Vagina (tissue), 2 donors: ENCODE data around the gene BNIP3. TPM values are rescaled to one million over a fixed set of nuclear protein-coding genes. Genes with fewer than 3 reads are reported as not detected.

Source experiments
- DNase-seq, 2 donors: peaks; one replicate each; pipeline ENCODE4 v3.0.0-alpha.2; 2017; ENCODE audit errors: extremely low spot score in 2 of 2
- H3K27ac ChIP-seq: fragments of 200-600 bp; sonication (generic); one replicate; pipeline ENCODE4 v1.5.1; 2019
- H3K27me3 ChIP-seq: fragments of 200-600 bp; sonication (generic); one replicate; pipeline ENCODE4 v1.5.1; 2019
- H3K36me3 ChIP-seq, 2 donors: fragments of 200-600 bp; sonication (generic); one replicate each; pipeline ENCODE4 v1.5.1; 2017 to 2019
- H3K4me1 ChIP-seq: fragments of 200-600 bp; sonication (generic); one replicate; pipeline ENCODE4 v1.5.1; 2019
- H3K4me3 ChIP-seq, 2 donors: fragments of 200-600 bp; sonication (generic); 1 replicate in 1 of 2; 2 replicates in 1 of 2; pipeline ENCODE4 v1.5.1; 2016 to 2019
- H3K9me3 ChIP-seq: fragments of 200-600 bp; sonication (generic); one replicate; pipeline ENCODE4 v1.5.1; 2019
- POLR2A ChIP-seq, 2 donors: fragments of 450-650 bp; IDR thresholded peaks; one replicate each; pipeline ENCODE4 v1.6.1; 2017; ENCODE audit warnings: antibody characterized with exemption in 2 of 2, mild to moderate bottlenecking in 2 of 2, moderate library complexity in 2 of 2
- POLR2AphosphoS5 ChIP-seq, 2 donors: sonication (generic); formaldehyde crosslinking; IDR thresholded peaks; one replicate each; pipeline ENCODE4 v1.9.0; 2017; ENCODE audit warnings: antibody characterized with exemption in 2 of 2, mild to moderate bottlenecking in 2 of 2, low read depth in 1 of 2; ENCODE audit not compliant: insufficient read depth in 1 of 2
- intact Hi-C: fragments of 100-400 bp; cut with DNase I; formaldehyde crosslinking; loops from one replicate; pipeline ENCODE4 v1.15.1; 2023
- total RNA-seq: library from RNA; depleted of rRNA; stranded (reverse); fragments of >200 nt; gene quantifications from one replicate; pipeline ENCODE4 v1.2.3, GENCODE V29; 2016
- TF ChIP-seq, protein P1 (sequence below), 3 experiments: fragments of 450-650 bp in 2 of 3; fragments of 200-600 bp in 1 of 3; sonication (generic) in 1 of 3; IDR thresholded peaks; one replicate each; pipeline ENCODE4 v1.5.1; 2017 to 2019; ENCODE audit warnings: antibody characterized with exemption in 3 of 3, mild to moderate bottlenecking in 2 of 3, moderate library complexity in 2 of 3

Gene BNIP3
- total RNA-seq, 1 donor from 2014 or later = 40.8 TPM

DNA sequence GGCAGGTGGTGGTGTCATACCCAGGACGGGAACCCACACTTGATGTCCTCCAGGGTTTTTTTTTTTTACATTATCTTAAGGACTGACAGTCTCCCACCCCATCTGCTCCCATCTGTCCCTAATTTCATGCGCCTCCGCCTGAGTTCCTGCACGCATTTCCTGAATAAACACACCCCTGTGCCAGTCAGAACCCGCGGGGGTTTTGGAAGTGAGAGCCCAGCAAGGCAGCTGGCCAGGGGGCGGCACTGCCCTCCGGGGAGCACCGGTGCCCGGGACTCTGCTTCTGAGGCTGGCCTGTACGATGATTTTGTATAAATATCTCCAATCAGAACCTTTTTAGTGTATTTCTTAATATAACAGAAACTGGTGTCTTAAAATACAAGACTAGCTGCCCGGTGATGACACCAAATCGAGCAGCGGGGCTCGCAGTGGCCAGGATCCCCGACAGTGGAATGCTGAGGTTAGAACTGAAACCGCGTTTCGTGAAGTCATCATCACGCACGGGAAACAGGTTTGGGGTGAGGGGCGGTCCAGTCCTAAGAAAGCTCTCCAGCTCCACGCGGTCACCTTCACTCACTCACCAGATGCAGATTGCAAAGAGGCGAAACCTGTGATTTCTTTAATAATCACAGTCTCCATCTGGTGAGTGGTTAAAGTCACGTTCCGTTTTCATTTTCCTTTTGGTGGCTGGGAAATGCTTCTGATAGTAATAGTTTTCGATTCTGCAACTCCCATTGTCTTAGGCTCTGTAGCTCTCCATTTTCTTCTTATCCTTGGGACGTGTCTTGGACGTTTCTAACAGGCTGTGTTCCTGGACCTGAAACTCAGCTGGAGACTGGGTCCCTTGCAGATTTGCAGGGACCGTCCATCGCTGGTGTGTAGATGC is 19.7 kb downstream of the BNIP3 start:
- Histone ChIP-seq H3K36me3 (peaks cover 0 to 8% of the 10 kb centered on the region in 2 donors), H3K27ac (no peak overlapping the region), H3K9me3 (no peaks in the 10 kb centered on the region), H3K4me1 (no peaks in the 10 kb centered on the region), H3K4me3 (no peak overlapping the region), H3K27me3 (no peaks in the 10 kb centered on the region)
- no peak for DNase-seq
- intact Hi-C loops = loop anchor here (10.0 kb wide), 1 partner anchor 57 kb away; the partner anchor contains the start of gene PPP2R2D
- TF ChIP-seq, protein P1, sequence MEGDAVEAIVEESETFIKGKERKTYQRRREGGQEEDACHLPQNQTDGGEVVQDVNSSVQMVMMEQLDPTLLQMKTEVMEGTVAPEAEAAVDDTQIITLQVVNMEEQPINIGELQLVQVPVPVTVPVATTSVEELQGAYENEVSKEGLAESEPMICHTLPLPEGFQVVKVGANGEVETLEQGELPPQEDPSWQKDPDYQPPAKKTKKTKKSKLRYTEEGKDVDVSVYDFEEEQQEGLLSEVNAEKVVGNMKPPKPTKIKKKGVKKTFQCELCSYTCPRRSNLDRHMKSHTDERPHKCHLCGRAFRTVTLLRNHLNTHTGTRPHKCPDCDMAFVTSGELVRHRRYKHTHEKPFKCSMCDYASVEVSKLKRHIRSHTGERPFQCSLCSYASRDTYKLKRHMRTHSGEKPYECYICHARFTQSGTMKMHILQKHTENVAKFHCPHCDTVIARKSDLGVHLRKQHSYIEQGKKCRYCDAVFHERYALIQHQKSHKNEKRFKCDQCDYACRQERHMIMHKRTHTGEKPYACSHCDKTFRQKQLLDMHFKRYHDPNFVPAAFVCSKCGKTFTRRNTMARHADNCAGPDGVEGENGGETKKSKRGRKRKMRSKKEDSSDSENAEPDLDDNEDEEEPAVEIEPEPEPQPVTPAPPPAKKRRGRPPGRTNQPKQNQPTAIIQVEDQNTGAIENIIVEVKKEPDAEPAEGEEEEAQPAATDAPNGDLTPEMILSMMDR (IDR thresholded peaks at IDR 0.05) = no peak
- TF ChIP-seq POLR2A (IDR thresholded peaks at IDR 0.05) (no peak), POLR2AphosphoS5 (IDR thresholded peaks at IDR 0.05; ENCODE audit: insufficient read depth in 1 of 2, low read depth in 1 of 2) (no peak)

DNA sequence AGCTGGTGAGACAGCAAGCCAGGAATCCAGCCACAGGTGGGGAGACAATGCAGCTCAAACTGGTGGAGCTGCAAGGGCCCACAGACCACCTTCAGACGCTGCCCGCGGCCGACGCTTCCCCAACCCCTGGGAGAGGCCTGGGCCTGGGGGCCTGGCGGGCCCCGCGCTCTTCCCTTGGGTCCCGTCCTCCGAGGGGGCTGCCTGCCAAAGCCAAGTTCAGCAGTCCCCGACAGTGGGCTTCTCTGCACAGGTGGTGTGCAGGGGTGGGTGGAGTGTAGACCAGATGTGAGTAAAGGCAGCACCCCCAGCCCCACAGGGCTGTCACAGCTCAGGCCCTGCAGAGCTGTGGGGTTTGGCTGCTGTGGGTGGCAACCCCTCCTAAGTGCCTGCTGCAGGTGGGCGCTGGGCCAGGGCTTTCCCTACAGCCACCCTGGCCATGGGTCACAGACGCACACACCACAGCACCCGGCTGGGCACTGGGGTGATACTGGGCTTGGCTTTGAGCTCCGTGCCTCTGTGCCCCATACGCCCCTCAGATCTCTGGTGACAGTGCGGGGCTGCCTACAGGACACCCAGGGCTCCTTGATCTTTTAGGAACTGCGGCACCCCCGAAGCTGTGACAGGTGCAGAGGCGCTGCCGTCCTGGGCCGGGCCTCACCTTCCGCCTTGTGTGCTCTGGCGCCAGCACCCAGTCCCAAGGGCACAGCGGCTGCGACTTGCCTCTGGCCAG is 20.5 kb downstream of the BNIP3 start:
- Histone ChIP-seq H3K36me3 (peaks cover 0 to 12% of the 10 kb centered on the region in 2 donors), H3K4me1 (no peaks in the 10 kb centered on the region), H3K4me3 (no peak overlapping the region), H3K27me3 (no peaks in the 10 kb centered on the region), H3K27ac (no peak overlapping the region), H3K9me3 (no peaks in the 10 kb centered on the region)
- no peak for DNase-seq
- no peak for TF ChIP-seq POLR2AphosphoS5 (IDR thresholded peaks at IDR 0.05; ENCODE audit: insufficient read depth in 1 of 2, low read depth in 1 of 2)
- TF ChIP-seq, protein P1 (IDR thresholded peaks at IDR 0.05) = no peak
- no peak for TF ChIP-seq POLR2A (IDR thresholded peaks at IDR 0.05)
- intact Hi-C loops = loop anchor here (10.0 kb wide), 1 partner anchor 56 kb away; the partner anchor contains the start of gene PPP2R2D

DNA sequence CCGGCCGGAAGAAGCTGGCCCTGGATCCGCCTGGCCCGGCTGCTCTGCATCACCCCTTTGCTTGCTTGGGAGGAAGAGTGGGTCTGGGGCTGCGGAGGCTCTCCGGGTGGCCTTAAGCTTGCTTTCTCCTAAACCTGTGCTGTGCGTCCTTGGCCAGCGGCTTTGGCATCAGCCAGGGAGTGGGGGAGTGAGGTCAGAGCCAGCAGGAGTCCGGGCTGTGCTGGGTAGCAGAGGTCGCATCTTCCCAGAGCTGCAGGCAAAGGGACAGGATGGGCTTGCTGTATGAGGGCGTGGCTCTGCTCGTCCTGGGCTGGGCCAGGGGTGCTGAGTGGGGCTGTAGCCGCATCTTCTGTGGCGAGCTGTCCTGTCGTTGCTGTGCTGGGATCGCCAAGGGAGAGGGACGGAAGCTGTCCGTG is 21.1 kb downstream of the BNIP3 start:
- Histone ChIP-seq H3K36me3 (peaks cover 0 to 17% of the 10 kb centered on the region in 2 donors), H3K9me3 (no peaks in the 10 kb centered on the region), H3K4me1 (no peaks in the 10 kb centered on the region), H3K4me3 (no peak overlapping the region), H3K27me3 (no peaks in the 10 kb centered on the region), H3K27ac (no peak overlapping the region)
- DNase-seq = no peak
- intact Hi-C loops = loop anchor here (10.0 kb wide), 1 partner anchor 56 kb away; the partner anchor contains the start of gene PPP2R2D
- TF ChIP-seq POLR2AphosphoS5 (IDR thresholded peaks at IDR 0.05; ENCODE audit: insufficient read depth in 1 of 2, low read depth in 1 of 2) (no peak), POLR2A (IDR thresholded peaks at IDR 0.05) (no peak)
- TF ChIP-seq, protein P1 (IDR thresholded peaks at IDR 0.05) = no peak

DNA sequence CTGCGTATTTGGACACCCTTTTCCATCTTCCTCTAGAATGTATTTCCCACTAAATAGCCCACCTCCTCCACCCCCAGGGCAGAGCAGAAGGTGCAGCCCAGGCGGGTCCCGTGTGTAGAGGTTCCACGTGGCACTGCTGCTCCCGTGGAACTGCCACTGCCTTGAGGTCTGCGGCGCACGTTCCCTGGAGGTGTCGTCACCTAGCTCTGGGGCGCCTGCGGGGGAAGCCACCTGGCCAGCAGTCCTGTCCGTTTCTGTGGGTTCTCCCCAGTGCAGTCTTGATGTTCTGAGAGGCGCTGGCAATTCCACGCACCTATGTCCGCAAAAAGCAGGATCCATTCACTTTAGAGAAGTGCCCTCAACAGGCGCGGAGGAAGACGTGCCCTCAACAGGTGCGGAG is 21.9 kb downstream of the BNIP3 start:
- intact Hi-C loops = loop anchor here (10.0 kb wide), 1 partner anchor 55 kb away; the partner anchor contains the start of gene PPP2R2D
- no peaks in the 10 kb centered on the region for H3K4me1 ChIP-seq
- no peaks in the 10 kb centered on the region for H3K9me3 ChIP-seq
- DNase-seq = no peak
- peaks cover 0 to 15% of the 10 kb centered on the region in 2 donors for H3K36me3 ChIP-seq
- H3K27ac ChIP-seq = no peak overlapping the region
- no peak for TF ChIP-seq POLR2A (IDR thresholded peaks at IDR 0.05)
- TF ChIP-seq, protein P1 (IDR thresholded peaks at IDR 0.05) = no peak
- no peak for TF ChIP-seq POLR2AphosphoS5 (IDR thresholded peaks at IDR 0.05; ENCODE audit: insufficient read depth in 1 of 2, low read depth in 1 of 2)
- no peaks in the 10 kb centered on the region for H3K27me3 ChIP-seq
- H3K4me3 ChIP-seq = no peak overlapping the region
